ENCODE data around the gene GRM3.

The GRM3 gene

DNA sequence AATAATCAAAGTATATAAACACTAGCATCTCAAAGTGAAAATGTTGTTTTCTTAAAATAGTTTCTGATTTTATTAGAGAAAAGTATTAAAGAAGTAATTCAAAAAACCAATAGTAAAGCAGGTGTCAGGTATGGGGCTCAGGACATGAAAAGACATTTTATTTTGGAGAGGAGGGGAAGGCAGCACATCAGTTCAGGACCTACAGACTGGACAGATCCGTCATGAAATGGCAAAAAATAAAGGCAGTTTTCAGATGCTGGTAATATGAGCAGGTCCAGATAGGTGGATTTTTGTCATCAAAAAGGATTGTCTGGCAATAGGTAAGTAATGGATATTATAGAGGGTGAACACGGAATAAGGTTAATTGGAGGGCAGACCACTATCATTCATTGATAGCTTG, 49.0 kb downstream of the GRM3 start:
- in situ Hi-C loops (cut with MboI; ENCODE audit: low sequenced_read_pairs): no loop called here

GRCh38 chr7:86706406-86706805, 62.7 kb downstream of the GRM3 start:
- in situ Hi-C loops (cut with MboI; ENCODE audit: low sequenced_read_pairs): no loop called here

- in situ Hi-C loops (cut with MboI; ENCODE audit: low sequenced_read_pairs): no loop called here
Observed at GRCh38 chr7:86708031-86708680, 64.4 kb downstream of the GRM3 start.

GRCh38 chr7:86720306-86720705, 76.6 kb downstream of the GRM3 start:
- in situ Hi-C loops (cut with MboI; ENCODE audit: low sequenced_read_pairs): no loop called here

GRCh38 chr7:86733783-86734182, 90.1 kb downstream of the GRM3 start:
- in situ Hi-C loops (cut with MboI; ENCODE audit: low sequenced_read_pairs): no loop called here

DNA sequence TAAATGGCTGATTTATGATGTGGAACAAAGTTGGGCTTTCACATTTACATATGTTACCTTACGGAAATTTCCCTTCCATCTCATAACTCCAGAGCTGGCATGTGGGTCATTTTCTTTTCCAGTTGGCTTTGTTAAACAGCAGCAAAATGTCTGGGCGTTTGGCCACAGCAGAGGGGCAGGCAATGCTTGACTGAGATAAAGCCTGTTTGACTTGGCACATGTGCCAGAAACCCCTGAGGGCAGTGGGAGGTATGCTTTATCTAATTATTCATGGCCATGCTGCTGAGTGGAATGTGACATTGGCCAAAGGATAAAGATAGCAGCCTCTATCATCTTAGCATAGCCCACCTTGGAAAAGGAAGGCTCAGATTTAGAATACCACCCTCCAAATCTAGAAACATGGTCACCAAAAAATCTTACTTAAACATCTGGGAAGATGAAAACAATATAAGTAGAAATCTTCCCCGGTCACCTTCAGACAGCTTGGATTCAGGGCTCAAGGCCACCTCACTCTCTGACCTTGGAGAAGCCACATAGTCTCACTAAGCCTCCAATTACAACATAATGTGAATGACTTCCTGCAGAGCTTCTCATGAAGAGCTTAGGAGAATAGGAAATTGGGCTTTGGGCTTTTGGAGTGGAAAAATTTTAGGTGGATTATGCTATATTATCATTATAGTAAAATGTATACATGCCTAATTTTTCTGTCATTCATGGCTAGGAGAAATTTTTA, 101.5 kb downstream of the GRM3 start:
- in situ Hi-C loops (cut with MboI; ENCODE audit: low sequenced_read_pairs): no loop called here

- in situ Hi-C loops (cut with MboI; ENCODE audit: low sequenced_read_pairs): no loop called here
Observed at GRCh38 chr7:86747698-86748097, 104.0 kb downstream of the GRM3 start.

GRCh38 chr7:86748201-86748600, 104.5 kb downstream of the GRM3 start:
- in situ Hi-C loops (cut with MboI; ENCODE audit: low sequenced_read_pairs): no loop called here

DNA sequence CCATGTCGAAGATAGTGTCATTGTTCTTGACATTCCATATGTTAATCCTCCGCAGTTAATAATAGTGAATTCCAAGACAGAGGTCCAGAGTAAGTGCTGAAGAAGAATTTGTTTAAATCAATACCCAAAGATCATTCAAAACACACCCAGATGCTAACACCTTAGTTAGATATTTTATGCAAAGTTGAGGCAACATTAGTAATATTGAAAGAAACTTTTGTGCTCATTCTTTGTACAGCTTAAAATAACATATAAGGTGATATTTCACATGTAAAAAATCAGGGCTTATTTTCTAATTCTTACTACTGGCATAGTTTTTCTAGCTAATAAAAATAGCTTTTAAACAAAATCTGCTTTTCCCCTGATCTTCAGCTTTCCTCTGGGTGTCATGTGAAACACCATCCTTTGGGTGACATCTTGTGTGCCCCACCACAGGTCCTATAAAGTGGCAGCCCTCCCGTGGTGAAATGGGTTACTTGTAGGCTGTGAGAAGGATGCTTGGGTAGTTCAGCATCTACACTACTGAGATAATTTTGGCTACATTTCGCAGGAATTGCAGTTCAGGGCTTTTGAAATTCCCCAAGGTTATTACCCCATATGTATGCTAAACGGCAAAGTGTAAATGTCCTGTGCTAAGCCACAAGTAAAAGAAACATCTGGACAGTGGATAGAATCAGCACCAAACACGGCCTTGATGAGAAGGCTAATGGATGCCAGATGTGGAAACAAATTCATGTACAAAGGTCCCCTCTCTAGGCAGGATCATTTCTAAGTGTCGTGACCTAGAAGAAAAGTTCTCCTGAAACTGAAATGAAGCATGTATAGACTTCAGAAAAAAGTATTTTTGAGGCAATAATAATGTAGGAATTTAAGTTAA, 105.4 kb downstream of the GRM3 start:
- in situ Hi-C loops (cut with MboI; ENCODE audit: low sequenced_read_pairs): no loop called here

DNA sequence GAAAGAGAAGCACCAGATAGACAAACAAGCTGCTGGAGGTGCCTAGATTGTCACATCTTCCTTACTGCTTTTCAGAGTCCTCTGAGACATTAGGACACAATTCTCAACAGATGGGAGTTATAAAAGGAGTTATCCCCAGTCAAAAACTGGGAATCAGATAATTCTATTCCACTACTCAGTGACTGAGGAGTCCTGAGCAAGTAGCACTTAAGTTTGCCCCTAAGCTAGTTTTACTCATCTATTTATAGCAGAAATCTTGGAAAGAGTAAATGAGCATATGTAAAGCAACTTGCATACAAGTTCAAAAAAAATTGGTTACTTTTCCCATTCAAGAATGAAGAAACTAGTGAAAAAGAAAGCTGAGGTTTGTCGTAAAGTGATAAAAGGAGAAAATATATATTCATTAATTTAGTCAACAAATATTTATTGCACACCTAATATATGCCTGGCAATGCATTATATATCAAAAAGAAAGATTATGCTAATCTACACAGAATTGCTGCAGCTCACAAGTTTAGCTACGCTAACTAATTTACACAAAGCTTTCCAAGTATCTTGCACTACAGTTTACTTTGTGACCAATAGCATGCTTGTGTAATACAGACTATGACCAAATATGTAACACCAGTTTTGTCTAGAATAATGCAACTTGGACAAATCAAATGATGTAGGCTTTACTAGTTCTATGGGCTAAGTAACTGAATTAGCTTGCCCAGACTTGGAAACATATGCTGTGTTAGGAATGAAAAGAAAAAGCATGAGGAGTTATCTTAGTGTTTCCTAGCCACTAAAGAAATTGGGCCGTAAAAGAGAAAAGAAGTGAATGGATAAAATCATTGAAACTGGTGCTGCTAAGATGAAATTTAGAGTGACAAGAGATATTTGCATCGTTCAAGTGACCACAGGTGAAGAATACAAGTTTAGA, 106.3 kb downstream of the GRM3 start:
- in situ Hi-C loops (cut with MboI; ENCODE audit: low sequenced_read_pairs): no loop called here

GRCh38 chr7:86760236-86760635, 116.5 kb downstream of the GRM3 start:
- in situ Hi-C loops (cut with MboI; ENCODE audit: low sequenced_read_pairs): no loop called here

GRCh38 chr7:86762129-86762528, 118.4 kb downstream of the GRM3 start:
- in situ Hi-C loops (cut with MboI; ENCODE audit: low sequenced_read_pairs): no loop called here

DNA sequence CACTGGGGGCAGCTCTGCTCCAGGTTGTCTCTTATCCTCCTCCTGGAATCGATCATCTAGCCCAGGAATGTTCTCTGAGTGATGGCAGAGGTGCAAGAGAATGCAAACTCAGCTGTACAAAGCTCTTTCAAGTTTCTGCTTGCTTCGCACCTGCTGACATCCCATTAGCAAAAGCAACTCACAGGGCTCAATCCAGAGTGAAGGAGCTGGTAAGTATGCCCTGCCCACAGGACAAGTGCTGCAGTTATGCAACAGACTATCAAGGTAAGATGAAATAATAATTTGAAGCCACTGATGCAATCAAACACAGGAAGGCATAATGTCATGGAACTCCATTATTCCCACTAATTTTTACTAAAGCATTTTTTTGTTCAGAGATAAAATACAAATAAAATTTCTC, 122.2 kb downstream of the GRM3 start:
- in situ Hi-C loops (cut with MboI; ENCODE audit: low sequenced_read_pairs): no loop called here

DNA sequence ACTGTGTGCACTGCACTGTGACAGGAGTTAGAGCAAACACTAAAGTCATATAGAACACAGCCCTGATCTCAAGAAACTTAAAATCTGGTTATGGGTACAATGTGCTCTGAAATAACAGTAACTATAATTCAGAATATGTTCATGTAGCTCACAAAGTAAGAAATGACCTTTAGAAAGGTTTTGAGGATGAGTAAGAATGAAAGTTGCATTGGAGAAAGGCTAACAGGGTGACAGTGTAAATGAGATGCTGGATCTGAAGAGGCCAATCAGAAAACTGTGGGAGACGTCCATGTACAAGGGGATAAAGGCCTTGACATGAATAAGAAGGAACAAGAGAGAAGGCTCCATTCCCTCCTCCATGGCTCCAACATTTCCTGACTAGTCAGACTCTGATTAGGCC, 124.7 kb downstream of the GRM3 start:
- in situ Hi-C loops (cut with MboI; ENCODE audit: low sequenced_read_pairs): no loop called here

GRCh38 chr7:86768967-86769760, 125.5 kb downstream of the GRM3 start:
- in situ Hi-C loops (cut with MboI; ENCODE audit: low sequenced_read_pairs): no loop called here

- in situ Hi-C loops (cut with MboI; ENCODE audit: low sequenced_read_pairs): no loop called here
Observed at GRCh38 chr7:86773309-86773708, 129.6 kb downstream of the GRM3 start.

- in situ Hi-C loops (cut with MboI; ENCODE audit: low sequenced_read_pairs): no loop called here
Observed at GRCh38 chr7:86775203-86775602, 131.5 kb downstream of the GRM3 start.

- in situ Hi-C loops (cut with MboI; ENCODE audit: low sequenced_read_pairs): no loop called here
Observed at GRCh38 chr7:86776136-86776535, 132.4 kb downstream of the GRM3 start.

- in situ Hi-C loops (cut with MboI; ENCODE audit: low sequenced_read_pairs): no loop called here
Observed at GRCh38 chr7:86778271-86778670, 134.6 kb downstream of the GRM3 start.

DNA sequence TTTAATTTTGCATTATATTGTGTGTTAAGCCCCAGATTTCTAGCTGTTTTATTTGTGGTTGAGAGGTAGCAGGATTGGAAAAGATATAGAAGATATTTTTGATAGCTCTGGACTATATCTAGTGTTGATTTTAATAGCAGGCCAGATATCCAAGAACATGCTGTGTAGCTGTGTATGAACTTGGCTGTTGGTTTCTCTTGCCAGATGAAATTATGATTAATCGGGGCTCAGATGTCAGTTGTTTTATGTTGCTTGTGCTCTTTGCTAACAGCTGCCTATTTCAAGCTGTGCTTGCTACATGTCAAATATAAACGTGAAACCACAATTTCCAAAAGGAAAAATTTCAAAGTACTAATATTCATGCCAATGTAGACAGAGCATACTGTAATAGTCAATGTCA, 141.1 kb downstream of the GRM3 start:
- in situ Hi-C loops (cut with MboI; ENCODE audit: low sequenced_read_pairs): no loop called here

Data from HL-60/S4 treated with phorbol 12-myristate 13-acetate at 8.2 ng/mL for 4 days and 3 days (cell line).